Left ventricle myocardium superior (tissue), 1 donor: ENCODE measurements around the gene TOP3B. TPM values are rescaled to one million over a fixed set of nuclear protein-coding genes. Genes with fewer than 3 reads are reported as not detected.
A peak's percentile ranks its signal among the peaks of the same experiment; 100 is the strongest.

Experiments used
- ATAC-seq: fragments of 200-7000 bp; cut with Tn5 transposase; one replicate; pipeline ENCODE4 v1.9.1; 2020; ENCODE audit warnings: mild to moderate bottlenecking, moderate library complexity
- DNase-seq: peaks from one replicate; pipeline ENCODE4 v3.0.0-alpha.2; 2020
- intact Hi-C: fragments of 100-400 bp; cut with micrococcal nuclease; formaldehyde crosslinking; loops from one replicate; pipeline ENCODE4 v1.11.0; 2022
- total RNA-seq: library from RNA; stranded (reverse); fragmentation: NEBNext Ultra II Directional; extraction: Animal tissue kit (Norgen Biotek cat#: 25700); gene quantifications from one replicate; pipeline ENCODE4 v1.2.1, GENCODE V29; 2021
- donor health status: DM: no; HTN: yes; CAD: no; lungs with severe emphysema.

The TOP3B gene
- total RNA-seq, 1 donor from 2014 or later, result 13.1 TPM

DNA sequence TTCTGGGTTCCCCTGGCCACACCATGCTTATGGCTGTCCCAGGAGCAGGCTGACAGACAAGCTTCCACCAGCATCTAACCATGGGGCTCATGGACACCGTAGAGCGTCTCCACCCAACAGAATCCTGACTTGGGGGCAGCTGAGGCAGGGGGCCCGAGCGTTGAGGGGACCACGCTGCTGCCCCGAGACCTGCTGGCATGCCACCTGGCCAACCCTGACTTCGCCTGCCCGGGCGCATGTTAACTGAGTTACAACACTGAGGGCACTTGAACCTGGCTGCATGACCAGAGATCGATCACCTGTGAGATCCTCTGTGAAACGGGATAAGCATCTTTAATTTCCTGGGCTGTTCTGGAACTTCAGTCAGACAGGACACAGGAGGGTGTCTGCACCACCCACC lies 43.7 kb downstream of the TOP3B start:
- no peak for ATAC-seq
- intact Hi-C loops, result loop anchor here (2.0 kb wide), 1 partner anchor 226 kb away; no protein-coding TSS in a partner anchor
- DNase-seq, result no peak

DNA sequence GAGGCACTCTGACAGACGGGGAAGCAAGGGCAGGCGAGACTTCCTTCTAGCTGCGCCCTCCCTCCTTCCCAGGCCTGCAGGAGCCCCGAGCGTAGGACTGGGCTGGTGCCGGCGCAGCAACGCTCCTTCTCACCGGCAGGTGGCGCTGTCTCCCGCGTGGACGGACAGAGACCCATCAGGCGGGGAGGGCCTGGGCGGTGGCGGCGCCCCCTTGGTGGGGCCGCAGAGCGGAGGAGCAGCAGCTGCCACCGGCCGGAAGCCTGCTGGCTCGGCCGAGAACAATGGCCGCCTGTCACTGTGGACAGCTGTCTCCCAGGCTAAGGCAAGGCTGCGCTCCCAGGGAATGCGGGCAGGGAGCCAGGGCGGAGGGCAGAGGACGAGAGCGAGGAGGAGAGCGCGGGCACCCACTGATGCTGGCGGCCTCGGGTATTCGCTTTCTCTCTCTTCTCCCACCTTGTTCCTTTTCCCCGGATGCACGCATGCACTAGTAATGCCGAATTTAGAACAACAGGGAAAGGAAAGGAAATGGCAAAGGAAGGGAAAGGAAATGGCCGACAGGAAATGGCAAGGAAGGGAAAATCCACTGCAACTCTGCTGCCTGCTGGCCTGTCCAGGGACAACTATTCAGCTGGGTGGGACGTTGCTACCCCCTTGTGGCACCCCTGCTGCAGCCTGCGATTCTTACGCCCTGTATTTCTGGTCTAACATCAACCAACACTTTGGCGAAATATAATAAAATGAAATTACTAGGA lies 44.3 kb downstream of the TOP3B start:
- intact Hi-C loops, result loop anchor here (2.0 kb wide), 1 partner anchor 225 kb away; no protein-coding TSS in a partner anchor
- DNase-seq (peak; percentile 96), ATAC-seq (peak; percentile 92)

DNA sequence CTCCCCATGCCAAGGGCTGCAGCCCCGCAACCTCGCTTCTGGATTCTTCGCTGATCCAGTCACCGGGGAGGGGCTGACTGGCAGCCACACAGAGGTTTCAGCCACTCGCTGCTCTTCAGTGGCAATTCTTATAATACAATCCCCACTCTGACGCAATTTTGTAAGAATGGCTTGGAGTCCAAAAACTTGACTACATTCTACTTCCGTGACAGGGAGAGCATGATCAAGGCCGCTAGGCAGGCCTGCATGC lies 44.8 kb downstream of the TOP3B start:
- intact Hi-C loops, result loop anchor here (2.0 kb wide), 1 partner anchor 225 kb away; no protein-coding TSS in a partner anchor
- peak; percentile 77 for DNase-seq

DNA sequence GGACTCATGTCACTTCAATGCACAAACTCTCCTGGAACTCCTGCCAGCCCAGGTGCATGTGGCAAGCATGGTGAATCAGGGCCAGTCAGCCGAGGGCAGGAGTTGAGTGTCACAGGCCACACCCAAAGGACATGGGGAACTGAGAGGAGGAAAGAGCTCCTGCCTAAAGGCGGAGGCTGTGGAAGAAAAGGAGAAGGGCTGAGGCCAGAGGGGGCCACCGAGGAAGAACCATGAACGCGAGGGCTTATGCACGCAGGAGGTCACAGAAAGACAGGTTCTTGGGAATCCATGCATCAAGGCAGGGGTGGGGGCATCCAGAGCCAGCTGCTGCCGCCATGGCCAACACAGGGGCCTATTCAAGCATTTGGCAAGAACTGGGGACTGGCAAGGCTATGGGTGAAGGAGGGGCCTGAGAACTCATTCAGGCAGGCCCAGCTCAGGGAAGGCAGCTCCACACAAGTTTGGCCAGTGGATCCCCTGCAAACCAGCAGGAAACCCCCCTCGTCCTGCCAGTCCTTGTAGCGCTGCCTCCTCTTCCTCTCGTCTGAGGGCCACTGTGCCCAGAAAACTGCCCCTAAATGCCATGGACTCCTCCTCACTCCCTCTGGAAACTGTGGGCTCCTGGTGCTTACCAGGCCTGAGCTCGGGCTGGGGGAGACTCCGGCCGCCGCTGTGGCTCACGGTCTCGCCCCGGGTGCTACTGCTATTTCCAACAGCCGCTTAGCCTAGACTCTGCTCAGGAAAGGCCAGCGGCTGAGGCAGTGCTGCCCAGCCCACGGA lies 45.4 kb downstream of the TOP3B start:
- intact Hi-C loops, result no loop called here
- peak; percentile 5 for ATAC-seq
- peak; percentile 52 for DNase-seq

More for the DNA sequence above, 44.8 kb downstream of the TOP3B start:
- peak; percentile 50 for ATAC-seq

DNA sequence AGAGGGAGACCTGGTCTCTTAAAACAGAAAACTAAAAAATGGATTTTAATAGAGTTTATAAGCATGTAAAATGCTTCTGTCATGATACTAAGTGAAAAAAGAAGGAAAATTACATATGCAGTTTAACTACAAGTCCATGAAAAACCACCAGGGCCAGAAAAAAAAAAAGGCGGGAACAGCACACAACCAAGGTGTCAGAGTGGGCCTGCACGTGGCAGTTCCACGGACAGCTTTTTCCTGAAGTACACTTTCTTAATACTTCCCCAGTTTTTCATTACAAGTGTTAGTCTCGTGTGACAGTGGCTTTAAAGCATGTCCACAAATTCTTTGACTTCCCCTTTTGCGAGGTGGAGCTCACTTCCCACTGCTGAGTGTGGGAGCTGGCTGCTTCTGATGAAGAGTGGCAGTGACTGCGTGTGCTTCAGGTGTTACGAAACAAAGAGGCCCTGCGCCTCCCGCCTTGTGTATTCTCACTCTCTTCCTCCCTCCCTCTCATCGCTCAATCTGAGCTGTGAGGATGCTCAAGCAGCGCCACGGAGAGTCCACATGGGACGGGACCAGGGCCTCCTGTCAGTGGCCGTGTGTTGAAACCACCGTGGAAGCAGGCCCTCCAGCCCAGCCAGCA lies 46.3 kb downstream of the TOP3B start:
- ATAC-seq, result no peak
- peak; percentile 60 for DNase-seq
- intact Hi-C loops, result no loop called here

DNA sequence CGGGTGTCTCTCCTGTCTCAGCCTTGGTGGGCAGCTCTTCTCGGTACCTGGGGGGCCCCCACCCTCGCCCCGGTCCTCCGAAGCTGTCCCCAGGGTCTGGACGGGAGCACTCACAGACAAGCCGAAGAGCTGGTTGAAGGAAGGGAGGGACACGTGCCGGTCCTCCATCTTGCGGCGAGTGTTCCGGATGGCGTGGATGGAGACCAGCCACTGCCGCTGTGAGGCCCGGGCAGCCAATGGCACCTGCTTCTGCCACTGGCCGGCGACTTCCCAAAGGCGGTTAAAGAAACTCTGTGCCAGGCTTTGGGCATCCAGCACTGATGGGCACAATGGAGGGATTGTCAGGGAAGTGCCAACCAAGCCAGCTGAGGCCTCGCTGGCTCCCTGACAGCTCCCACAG lies 48.7 kb downstream of the TOP3B start:
- DNase-seq, result no peak
- intact Hi-C loops, result loop anchor here (5.0 kb wide), 1 partner anchor 57 kb away; no protein-coding TSS in a partner anchor
- ATAC-seq, result no peak

DNA sequence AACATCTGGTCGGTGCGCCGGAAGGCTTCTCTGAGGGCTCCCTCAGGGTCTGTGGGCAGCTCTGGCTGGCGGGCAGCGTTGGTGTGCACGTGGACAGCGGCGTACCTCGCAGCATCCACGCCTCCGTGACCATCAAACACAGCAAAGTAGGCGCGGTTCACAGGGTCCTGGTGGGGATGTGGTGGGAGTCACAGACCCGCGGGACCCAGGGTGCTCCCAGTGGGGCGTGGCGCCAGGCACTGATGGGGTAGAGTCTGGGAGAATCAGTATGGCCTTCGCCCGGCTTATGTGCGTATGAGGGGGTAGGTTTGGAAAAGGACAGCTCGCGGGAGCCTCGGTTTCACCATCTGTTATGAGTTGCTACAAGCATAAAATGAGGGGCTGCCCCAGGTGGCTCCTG lies 49.2 kb downstream of the TOP3B start:
- intact Hi-C loops, result loop anchor here (5.0 kb wide), 1 partner anchor 56 kb away; no protein-coding TSS in a partner anchor
- no peak for ATAC-seq

DNA sequence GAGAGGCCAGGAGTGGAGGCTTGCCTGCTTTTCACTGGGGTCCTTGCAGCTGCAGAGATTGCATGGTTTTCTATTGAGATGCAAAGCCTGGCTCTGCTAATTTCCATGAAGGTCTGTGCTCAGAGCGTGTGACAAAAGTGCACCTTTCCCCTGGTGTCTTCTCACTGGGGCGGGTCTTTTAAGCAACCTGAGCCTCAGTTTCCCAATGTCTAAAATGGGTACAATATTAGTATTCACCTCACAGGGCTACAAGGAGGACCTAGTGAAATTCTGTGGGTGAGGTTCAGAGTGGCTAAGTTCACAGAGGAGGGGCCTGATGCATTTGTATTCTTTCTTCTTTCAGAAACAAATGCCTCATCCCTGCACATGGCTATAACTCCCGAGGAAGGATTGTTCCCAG lies 50.2 kb downstream of the TOP3B start:
- intact Hi-C loops, result loop anchor here (5.0 kb wide), 1 partner anchor 55 kb away; no protein-coding TSS in a partner anchor
- no peak for DNase-seq

More for the DNA sequence above, 49.2 kb downstream of the TOP3B start:
- DNase-seq, result no peak

DNA sequence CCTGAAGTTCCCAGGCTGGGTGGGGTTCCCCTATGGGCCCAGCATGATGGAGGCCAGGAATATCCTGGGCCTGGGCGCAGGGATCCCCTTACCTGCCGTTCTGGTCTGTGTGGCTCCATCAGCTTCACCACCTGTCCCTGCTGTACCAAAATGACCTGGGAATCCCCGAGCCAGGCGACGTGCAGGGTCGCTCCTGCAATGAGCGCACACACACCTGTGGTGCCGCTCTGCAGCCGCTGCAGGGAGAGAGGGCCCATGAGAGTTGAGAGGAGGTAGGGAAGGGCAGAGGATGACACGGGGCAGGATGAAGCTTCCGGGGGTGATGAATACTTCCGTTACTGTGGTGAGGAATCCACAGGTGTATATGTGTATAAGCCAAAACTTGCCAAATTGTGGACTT lies 51.5 kb downstream of the TOP3B start:
- ATAC-seq (no peak), DNase-seq (no peak)
- intact Hi-C loops, result loop anchor here (5.0 kb wide), 1 partner anchor 54 kb away; no protein-coding TSS in a partner anchor

More for the DNA sequence above, 50.2 kb downstream of the TOP3B start:
- ATAC-seq, result no peak

DNA sequence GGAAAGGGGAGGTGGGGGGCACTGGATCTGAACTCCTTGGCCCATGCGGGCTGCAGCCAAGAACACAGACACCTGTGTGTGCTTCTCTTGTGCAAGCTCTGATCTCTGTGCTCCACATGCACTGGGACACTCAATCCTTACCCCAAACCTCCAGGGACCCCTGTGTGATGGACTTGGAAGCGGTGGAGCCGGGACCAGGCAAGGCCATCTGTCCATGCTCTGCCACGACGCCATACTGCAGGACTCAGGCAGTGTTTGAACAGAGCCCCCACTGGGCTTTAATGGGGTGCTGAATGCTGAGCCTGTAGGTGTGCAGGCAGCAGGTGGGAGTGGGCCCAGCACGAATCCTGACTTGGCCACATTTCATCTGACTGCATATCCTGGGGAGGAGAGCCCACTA lies 53.3 kb downstream of the TOP3B start:
- intact Hi-C loops, result no loop called here
- DNase-seq (no peak), ATAC-seq (no peak)

DNA sequence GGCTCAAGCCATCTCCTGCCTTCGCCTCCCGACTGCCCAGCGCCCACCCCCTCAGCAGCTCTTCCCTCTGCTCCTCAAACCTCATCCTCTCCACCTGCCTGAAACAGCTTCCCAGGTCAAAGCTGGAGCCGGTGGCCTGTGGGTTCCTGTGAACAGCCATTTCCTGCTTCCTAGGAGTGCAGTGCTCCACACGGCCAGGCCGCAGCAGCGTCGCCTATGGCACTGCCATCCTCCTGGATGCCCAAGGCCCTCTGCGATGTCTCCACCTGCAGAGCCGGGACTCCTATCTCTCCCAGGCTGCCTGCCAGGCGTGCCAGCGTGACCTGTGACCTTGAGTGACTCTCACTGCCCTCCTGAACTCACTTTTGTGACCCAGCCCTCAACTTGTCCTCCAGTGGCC lies 54.5 kb downstream of the TOP3B start:
- ATAC-seq, result peak; percentile 33
- no peak for DNase-seq
- intact Hi-C loops, result no loop called here

DNA sequence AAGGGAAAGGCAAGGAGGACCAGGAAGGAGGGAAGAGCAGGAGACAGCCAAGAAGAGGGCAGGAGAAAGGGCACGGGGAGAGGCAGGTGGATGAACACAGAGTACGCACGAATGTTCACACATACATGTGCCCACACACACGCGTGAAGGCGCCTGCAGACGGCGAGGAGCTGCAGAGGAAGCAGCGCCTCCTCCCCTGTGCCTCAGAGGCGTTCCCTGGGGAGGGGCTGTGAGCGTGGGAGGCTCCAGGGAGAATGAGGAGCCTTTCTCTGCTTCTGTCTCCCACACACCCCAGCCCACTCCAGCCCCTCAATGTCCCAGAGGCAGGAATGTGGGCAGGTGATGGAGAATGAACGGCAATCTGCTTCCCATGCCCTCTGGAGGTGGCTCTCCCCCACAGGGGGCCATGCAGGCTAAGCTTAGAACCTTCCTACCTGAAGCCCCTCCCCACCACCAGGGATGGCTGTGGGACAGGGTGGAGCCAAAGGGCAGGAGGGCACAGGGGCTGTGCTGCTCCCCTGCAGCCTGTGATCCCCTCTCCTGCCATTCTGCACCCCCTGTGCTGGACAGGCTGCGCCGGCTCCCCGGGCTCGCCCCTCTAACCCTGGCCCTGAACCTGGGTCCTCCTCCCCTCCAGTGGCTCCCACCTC lies 55.3 kb downstream of the TOP3B start:
- no peak for DNase-seq
- ATAC-seq, result no peak
- intact Hi-C loops, result no loop called here

DNA sequence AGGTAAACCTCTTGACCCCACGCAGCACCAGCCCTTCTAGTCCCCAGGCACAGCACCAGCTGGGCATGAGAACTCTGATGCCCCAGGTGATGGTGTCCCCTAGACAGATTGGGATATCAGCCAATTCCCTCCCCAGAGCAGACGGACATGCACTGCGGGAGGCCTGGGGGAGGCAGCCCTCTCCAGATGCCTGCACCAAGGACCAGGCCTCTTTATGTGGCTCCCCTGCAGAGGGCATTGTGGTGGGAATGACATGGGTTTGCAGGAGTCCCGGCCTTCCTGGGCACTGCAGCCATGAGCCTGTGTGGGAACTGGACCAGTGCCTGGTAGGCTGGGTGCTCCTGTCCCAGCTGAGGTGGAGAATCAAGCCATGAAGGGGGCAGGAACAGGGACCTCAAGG lies 55.9 kb downstream of the TOP3B start:
- no peak for ATAC-seq
- intact Hi-C loops, result no loop called here

DNA sequence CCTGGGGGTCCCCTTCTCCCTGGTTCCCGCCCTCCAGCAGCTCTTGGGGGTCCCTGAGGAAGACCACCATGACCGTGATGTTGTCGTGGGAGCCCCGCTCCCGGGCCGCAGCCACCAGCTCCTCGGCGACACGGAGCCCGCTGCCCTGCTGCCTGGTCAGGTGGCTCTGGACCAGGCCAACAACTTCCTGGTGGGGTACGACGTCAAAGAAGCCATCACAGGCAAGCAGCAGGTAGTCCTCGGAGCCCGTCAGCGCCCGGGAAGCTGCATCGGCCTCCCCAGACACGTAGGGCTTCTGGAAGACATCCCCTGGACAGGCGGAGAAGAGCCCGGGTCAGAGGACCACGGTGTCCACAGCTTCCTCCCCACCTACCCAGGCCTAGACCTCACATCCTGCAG lies 59.4 kb downstream of the TOP3B start:
- intact Hi-C loops, result no loop called here
- ATAC-seq, result no peak
- no peak for DNase-seq

More for the DNA sequence above, 55.9 kb downstream of the TOP3B start:
- DNase-seq, result no peak

DNA sequence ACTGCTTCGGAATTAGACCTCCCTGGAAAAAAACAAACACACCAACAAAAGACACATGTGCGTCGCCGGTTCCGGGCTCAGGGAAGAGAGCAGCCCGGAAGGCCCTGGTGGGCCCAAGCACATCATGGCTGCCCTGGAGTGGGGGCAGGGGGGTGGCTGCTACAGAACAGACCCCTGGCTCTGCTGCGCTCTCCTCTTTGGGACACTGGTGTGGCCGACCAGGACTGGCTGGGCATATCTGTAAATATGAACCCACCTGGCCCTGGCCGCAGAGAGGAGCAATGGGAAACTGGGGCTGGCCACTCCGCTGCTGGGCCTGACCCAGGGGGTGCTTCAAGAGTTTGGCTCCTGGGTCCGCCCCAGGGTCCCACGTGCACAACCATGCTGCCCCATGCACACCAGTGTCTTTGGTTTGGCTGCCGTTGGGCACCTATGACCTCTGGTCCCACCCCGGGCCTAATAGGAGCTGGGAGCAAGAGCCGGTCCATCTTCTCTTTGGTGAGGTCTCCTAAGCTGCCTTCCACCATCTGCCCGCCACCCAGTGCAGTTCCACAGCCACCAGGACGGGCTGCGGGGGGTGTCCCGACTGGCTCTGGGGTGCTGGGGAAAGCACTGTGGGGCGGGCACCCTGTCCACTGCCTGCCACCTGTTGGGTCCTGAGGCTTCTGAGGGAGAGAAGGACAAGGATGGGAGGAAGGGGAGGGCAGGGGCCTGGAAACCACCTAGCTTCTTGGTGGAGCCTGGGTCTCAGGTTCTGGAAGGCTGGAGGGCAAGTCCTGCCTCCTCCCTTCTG lies 60.0 kb downstream of the TOP3B start:
- intact Hi-C loops, result no loop called here
- ATAC-seq, result no peak
- DNase-seq, result no peak

DNA sequence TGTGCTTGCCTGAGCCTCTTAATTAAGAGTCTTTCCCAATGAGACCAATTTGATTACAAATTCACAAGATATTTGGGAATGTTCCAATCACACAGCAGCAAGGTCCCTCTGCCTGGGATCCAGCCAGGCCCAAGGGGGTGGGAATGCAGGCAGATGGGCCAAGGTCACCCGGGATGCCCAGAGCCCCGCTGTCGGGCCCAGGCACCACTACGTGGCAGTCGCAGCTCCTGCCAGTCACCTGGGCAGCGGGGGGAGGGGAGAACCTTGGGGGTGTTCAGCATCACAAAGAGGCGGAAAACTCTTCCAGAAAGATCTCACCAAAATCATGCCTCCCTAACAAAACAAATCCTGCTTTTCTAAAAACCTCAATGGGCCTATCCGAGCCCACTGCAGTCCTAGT lies 60.9 kb downstream of the TOP3B start:
- ATAC-seq, result no peak
- intact Hi-C loops, result no loop called here
- DNase-seq, result peak; percentile 15

DNA sequence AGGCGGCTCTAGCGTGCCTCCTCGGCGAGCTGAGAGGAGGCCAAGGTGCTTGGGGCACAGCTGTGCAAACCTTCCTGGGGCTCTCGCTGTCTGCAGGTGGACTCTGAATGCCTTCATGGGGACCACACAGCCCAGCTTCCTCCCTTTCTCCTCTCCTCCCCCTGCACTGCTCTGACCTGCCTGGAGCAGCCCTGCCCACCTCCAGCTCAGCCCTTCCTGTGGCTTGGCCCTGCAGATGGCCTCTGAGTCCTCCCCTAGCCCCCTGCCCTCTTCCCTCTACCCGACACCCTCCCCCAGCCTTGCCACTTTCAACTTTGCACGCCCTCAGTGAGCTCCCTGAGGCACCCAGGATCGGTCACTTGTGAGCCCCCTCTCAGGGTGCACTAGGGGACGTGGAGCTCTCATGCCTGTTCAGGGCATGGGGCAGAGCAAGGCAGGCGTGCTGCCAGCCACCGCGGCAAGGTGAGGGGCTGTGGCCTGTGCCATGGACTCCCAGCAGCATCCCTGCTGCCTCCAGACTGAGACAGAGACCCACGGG lies 61.3 kb downstream of the TOP3B start:
- DNase-seq (no peak), ATAC-seq (no peak)
- intact Hi-C loops, result no loop called here

DNA sequence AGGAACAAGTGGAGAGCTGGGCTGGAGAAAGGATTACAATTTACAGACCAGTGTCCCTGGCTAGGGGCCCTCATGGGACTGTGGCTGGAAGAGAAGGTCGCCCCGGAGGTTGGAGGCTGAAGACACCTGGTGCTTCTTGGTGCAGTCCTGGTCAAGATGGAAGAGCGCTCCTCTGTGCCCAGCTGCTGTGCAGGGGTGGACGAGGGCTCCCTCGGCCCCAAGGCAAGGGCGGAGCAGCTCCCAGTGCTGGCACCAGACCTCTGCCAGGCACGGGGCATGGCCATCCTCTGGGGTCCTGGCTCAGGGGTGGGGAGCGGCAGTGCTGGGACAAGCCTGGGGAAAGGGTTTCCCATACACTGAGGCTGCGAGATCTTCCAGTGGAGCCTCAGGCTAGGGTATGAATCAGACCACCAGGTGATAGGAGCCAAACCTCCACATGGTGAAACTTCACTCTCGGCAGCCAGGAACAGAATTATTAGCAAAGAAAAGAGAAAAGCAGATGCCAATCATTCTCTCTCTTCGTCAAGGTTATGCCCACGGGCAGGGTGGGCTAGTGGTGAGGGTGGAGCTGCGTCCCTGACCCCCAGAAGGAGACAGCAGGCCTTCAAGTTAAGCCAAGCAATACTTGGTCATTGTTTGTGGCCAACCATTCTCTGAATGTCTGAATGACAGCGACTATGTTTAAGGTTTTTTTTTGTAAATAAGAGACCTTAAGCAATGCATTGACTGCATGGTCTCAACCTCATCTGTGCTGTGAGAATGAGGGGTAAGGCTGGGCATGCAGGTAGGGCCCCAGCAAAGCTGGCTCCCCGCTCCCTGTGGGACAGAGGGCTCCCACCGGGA lies 62.0 kb downstream of the TOP3B start:
- no peak for ATAC-seq
- intact Hi-C loops, result no loop called here
- DNase-seq, result no peak
